ENCODE data around the gene CDK5RAP2.

DNA sequence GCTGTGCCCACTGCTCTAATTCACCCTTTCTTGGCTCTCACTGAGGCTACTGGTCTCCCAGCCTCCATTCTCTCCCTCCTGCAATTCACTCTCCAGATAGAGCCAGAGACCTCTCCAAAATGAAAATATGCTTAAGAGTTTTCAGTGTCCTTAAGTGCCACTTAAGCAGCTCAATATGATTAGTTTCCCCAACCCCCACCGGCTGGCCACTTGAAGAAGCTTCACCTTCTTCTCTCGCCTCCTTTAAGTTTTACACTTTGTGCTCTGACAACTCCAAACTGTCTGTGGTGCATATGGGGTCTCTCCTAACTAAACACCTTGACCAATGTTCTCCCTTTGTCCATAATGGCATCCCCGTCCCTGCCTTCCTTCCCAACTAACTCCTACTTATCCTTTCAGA, 53.4 kb downstream of the CDK5RAP2 start:
- TF ChIP-seq CTCF (IDR thresholded peaks at IDR 0.05; ENCODE audit: insufficient read depth, low read length) (no peak), SPI1 (IDR thresholded peaks at IDR 0.05; ENCODE audit: borderline replicate concordance, low read depth) (no peak), REST (IDR thresholded peaks at IDR 0.05; ENCODE audit: insufficient replicate concordance, low read depth) (no peak), POLR2AphosphoS5 (IDR thresholded peaks at IDR 0.05; ENCODE audit: low read depth) (no peak)
